HepG2 (cell line): ENCODE data around the gene CREBBP. TPM values are rescaled to one million over a fixed set of nuclear protein-coding genes. Genes with fewer than 3 reads are reported as not detected.

ENCODE experiments used
- AGO2 ChIP-seq: fragments of 200-400 bp; formaldehyde crosslinking; optimal IDR thresholded peaks from 2 replicates; pipeline ENCODE3; 2017; ENCODE audit warnings: mild to moderate bottlenecking, low read depth, low read length, moderate library complexity
- CHD4 ChIP-seq: fragments of 200-600 bp; sonication (generic); IDR thresholded peaks from 2 replicates; pipeline ENCODE4 v1.7.0; 2017; ENCODE audit warnings: mild to moderate bottlenecking, low read length, borderline replicate concordance
- LRRFIP1 ChIP-seq: sonication (generic); formaldehyde crosslinking; conservative IDR thresholded peaks from 2 replicates; pipeline ENCODE4 v1.4.0; 2020; ENCODE audit warnings: missing genetic modification reagents
- MEIS2 ChIP-seq: sonication (generic); formaldehyde crosslinking; IDR thresholded peaks from 2 replicates; pipeline ENCODE4 v1.9.0; 2021; ENCODE audit warnings: mild to moderate bottlenecking, missing genetic modification reagents
- NFE2 ChIP-seq: sonication (generic); formaldehyde crosslinking; IDR thresholded peaks from 2 replicates; pipeline ENCODE4 v1.4.0; 2020; ENCODE audit warnings: missing genetic modification reagents
- TOPORS ChIP-seq: sonication (generic); formaldehyde crosslinking; IDR thresholded peaks from 2 replicates; pipeline ENCODE4 v1.8.0; 2023; ENCODE audit warnings: mild to moderate bottlenecking, missing genetic modification reagents
- ZNF12 ChIP-seq: sonication (generic); formaldehyde crosslinking; IDR thresholded peaks from 2 replicates; pipeline ENCODE4 v1.5.0; 2020; ENCODE audit warnings: missing genetic modification reagents
- ZNF30 ChIP-seq: sonication (generic); formaldehyde crosslinking; IDR thresholded peaks from 2 replicates; pipeline ENCODE4 v1.5.0; 2020; ENCODE audit warnings: mild to moderate bottlenecking, missing genetic modification reagents
- ZNF350 ChIP-seq: sonication (generic); formaldehyde crosslinking; IDR thresholded peaks from 2 replicates; pipeline ENCODE4 v1.4.0; 2020; ENCODE audit warnings: mild to moderate bottlenecking, low read depth, missing genetic modification reagents, borderline replicate concordance
- ZNF546 ChIP-seq: sonication (generic); formaldehyde crosslinking; conservative IDR thresholded peaks from 2 replicates; pipeline ENCODE4 v1.8.1; 2023; ENCODE audit warnings: mild to moderate bottlenecking, missing genetic modification reagents
- ZNF563 ChIP-seq: sonication (generic); formaldehyde crosslinking; IDR thresholded peaks from 2 replicates; pipeline ENCODE4 v1.8.0; 2022; ENCODE audit warnings: mild to moderate bottlenecking, moderate library complexity, missing genetic modification reagents
- ZNF740 ChIP-seq: sonication (generic); formaldehyde crosslinking; IDR thresholded peaks from 2 replicates; pipeline ENCODE4 v1.4.0; 2020; ENCODE audit warnings: missing genetic modification reagents
- polyA plus RNA-seq, 8 experiments: library from polyadenylated mRNA; depleted of rRNA in 3 of 8; stranded (reverse) in 7 of 8; unstranded in 1 of 8; fragments of >200 nt; fragmentation: Illumina TruSeq in 4 of 8; extraction: Trizol in 4 of 8; gene quantifications; 2 replicates each; pipeline versions ENCODE4 v1.2.1 to v1.2.3, GENCODE V29; 2011 to 2016; ENCODE audit warnings: low read depth in 4 of 8, missing spikeins in 1 of 8, mixed read lengths in 1 of 8; ENCODE audit not compliant: insufficient read depth in 1 of 8
- total RNA-seq, 5 experiments: library from RNA; depleted of rRNA; stranded (reverse); fragments of >200 nt; fragmentation: Illumina TruSeq; extraction: Trizol; gene quantifications; 2 replicates each; pipeline ENCODE4 v1.2.3, GENCODE V29; 2016; ENCODE audit warnings: low read depth in 1 of 5
- TF ChIP-seq, protein P1 (sequence below): sonication (generic); formaldehyde crosslinking; IDR thresholded peaks from 2 replicates; pipeline ENCODE4 v1.5.0; 2020; ENCODE audit warnings: mild to moderate bottlenecking, missing genetic modification reagents, borderline replicate concordance
- TF ChIP-seq, protein P2 (sequence below): sonication (generic); formaldehyde crosslinking; IDR thresholded peaks from 2 replicates; pipeline ENCODE4 v1.5.0; 2020; ENCODE audit warnings: mild to moderate bottlenecking, missing genetic modification reagents
- TF ChIP-seq, protein P3 (sequence below): sonication (generic); formaldehyde crosslinking; IDR thresholded peaks from 2 replicates; pipeline ENCODE4 v1.4.0; 2020; ENCODE audit warnings: missing genetic modification reagents

The CREBBP gene
- total and polyA plus RNA-seq, 2 of the 13 experiments (the other 11 are each of a cell fraction or from before 2014, with no cell fraction given), result 5.3 to 10.4 TPM

DNA sequence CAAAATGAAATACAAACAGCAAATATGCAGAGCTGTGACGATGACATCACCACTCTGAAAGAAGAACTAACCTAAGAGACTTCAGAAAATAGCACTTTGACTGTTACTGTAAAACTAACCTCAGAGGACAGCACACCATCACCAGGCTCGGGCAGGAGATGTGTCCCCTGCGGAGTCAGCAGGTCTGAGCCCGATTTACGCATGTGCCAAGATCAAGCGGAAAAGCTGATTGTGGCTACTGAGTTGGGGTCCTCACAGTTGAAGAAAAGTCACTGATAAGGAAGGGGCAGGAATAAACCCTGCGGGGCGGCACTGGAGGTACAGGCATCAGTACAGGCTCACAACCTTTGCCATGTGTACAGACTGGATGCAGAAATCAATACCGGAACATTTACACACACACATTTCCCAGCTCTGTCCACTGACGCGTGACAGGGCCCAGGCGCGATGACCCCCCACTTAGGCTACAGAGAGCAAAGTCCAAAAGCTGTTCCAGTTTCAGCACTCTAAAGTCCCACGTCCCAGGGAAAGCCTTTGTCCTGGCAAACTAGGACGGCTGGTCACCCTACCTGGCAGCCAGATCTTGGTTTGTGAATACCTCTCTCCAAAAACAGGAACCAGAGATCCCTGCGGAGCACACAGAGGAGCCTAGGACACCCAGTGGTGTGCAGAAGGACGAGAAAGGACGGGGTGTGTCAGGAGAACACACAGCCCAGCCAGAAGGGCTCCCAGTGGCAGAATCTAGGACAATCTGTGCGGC is 184.7 kb downstream of the CREBBP start (continued):
- TF ChIP-seq LRRFIP1 (CRISPR knock-in tag) (no peak), ZNF740 (CRISPR knock-in tag) (peak; percentile 93), ZNF30 (CRISPR knock-in tag) (no peak), MEIS2 (CRISPR knock-in tag) (peak; percentile 95), NFE2 (CRISPR knock-in tag) (no peak), ZNF350 (CRISPR knock-in tag) (peak; percentile 97), ZNF12 (CRISPR knock-in tag) (0 out of 2 replicates have a peak, but pooled peaks have one; percentile 16), AGO2 (no peak), TOPORS (CRISPR knock-in tag) (peak; percentile 86; the same call in 1 of the 2 replicates), CHD4 (no peak), ZNF546 (CRISPR knock-in tag) (no peak), ZNF563 (CRISPR knock-in tag) (peak; percentile 85; the same call in 1 of the 2 replicates)
- TF ChIP-seq, protein P1, sequence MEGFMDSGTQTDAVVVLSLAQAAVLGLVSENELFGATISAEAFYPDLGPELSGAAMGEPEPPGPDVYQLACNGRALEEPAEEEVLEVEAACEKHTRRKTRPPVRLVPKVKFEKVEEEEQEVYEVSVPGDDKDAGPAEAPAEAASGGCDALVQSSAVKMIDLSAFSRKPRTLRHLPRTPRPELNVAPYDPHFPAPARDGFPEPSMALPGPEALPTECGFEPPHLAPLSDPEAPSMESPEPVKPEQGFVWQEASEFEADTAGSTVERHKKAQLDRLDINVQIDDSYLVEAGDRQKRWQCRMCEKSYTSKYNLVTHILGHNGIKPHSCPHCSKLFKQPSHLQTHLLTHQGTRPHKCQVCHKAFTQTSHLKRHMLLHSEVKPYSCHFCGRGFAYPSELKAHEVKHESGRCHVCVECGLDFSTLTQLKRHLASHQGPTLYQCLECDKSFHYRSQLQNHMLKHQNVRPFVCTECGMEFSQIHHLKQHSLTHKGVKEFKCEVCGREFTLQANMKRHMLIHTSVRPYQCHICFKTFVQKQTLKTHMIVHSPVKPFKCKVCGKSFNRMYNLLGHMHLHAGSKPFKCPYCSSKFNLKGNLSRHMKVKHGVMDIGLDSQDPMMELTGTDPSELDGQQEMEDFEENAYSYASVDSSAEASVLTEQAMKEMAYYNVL, result peak; percentile 91
- TF ChIP-seq, protein P2, sequence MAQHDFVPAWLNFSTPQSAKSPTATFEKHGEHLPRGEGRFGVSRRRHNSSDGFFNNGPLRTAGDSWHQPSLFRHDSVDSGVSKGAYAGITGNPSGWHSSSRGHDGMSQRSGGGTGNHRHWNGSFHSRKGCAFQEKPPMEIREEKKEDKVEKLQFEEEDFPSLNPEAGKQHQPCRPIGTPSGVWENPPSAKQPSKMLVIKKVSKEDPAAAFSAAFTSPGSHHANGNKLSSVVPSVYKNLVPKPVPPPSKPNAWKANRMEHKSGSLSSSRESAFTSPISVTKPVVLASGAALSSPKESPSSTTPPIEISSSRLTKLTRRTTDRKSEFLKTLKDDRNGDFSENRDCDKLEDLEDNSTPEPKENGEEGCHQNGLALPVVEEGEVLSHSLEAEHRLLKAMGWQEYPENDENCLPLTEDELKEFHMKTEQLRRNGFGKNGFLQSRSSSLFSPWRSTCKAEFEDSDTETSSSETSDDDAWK (CRISPR knock-in tag), result no peak
- TF ChIP-seq, protein P3, sequence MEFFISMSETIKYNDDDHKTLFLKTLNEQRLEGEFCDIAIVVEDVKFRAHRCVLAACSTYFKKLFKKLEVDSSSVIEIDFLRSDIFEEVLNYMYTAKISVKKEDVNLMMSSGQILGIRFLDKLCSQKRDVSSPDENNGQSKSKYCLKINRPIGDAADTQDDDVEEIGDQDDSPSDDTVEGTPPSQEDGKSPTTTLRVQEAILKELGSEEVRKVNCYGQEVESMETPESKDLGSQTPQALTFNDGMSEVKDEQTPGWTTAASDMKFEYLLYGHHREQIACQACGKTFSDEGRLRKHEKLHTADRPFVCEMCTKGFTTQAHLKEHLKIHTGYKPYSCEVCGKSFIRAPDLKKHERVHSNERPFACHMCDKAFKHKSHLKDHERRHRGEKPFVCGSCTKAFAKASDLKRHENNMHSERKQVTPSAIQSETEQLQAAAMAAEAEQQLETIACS, result 0 out of 2 replicates have a peak, but pooled peaks have one; percentile 36
